GM23248 (cell line): Measurements from ENCODE around the gene SLAMF8. TPM values are rescaled to one million over a fixed set of nuclear protein-coding genes. Genes with fewer than 3 reads are reported as not detected.

ENCODE experiments used
- DNase-seq: peaks from one replicate; pipeline ENCODE4 v3.0.0-alpha.2; 2015
- H2AFZ ChIP-seq: fragments of 200-600 bp; sonication (generic); 2 replicates; pipeline ENCODE4 v1.6.1; 2016; ENCODE audit warnings: antibody characterized with exemption
- H3F3A ChIP-seq: fragments of 200-600 bp; sonication (generic); 2 replicates; pipeline ENCODE4 v1.6.1; 2016; ENCODE audit warnings: mild to moderate bottlenecking, antibody characterized with exemption, mixed run types; ENCODE audit not compliant: insufficient read depth
- H3K27ac ChIP-seq: fragments of 200-600 bp; sonication (generic); 2 replicates; pipeline ENCODE4 v1.5.1; 2016; ENCODE audit warnings: mild to moderate bottlenecking
- H3K27me3 ChIP-seq: fragments of 200-600 bp; sonication (generic); replicated peaks from 2 replicates; pipeline ENCODE4 v1.6.1; 2016; ENCODE audit warnings: mild to moderate bottlenecking; ENCODE audit not compliant: insufficient read depth
- H3K36me3 ChIP-seq: fragments of 200-600 bp; sonication (generic); 2 replicates; pipeline ENCODE4 v1.6.1; 2016; ENCODE audit warnings: low read depth, mild to moderate bottlenecking
- H3K4me1 ChIP-seq: fragments of 200-600 bp; sonication (generic); 2 replicates; pipeline ENCODE4 v1.6.1; 2016; ENCODE audit warnings: mild to moderate bottlenecking; ENCODE audit not compliant: insufficient read depth
- H3K4me2 ChIP-seq: fragments of 200-600 bp; sonication (generic); one replicate; pipeline ENCODE4 v1.6.1; 2016; ENCODE audit warnings: mild to moderate bottlenecking; ENCODE audit not compliant: unreplicated experiment
- H3K4me3 ChIP-seq: fragments of 200-600 bp; sonication (generic); 2 replicates; pipeline ENCODE4 v1.5.1; 2016; ENCODE audit warnings: mild to moderate bottlenecking
- H3K79me2 ChIP-seq: fragments of 200-600 bp; sonication (generic); 2 replicates; pipeline ENCODE4 v1.6.1; 2016; ENCODE audit warnings: mild to moderate bottlenecking; ENCODE audit not compliant: insufficient read depth
- H3K9ac ChIP-seq: fragments of 200-600 bp; sonication (generic); 2 replicates; pipeline ENCODE4 v1.6.1; 2016; ENCODE audit warnings: mild to moderate bottlenecking
- H3K9me2 ChIP-seq: fragments of 200-600 bp; sonication (generic); 2 replicates; pipeline ENCODE4 v1.6.1; 2016; ENCODE audit warnings: mixed run types, mild to moderate bottlenecking, moderate library complexity; ENCODE audit not compliant: insufficient read depth
- H3K9me3 ChIP-seq: fragments of 200-600 bp; sonication (generic); one replicate; pipeline ENCODE4 v1.6.1; 2017; ENCODE audit warnings: low read depth
- H4K20me1 ChIP-seq: fragments of 200-600 bp; sonication (generic); 2 replicates; pipeline ENCODE4 v1.6.0; 2016; ENCODE audit not compliant: insufficient read depth
- EZH2 ChIP-seq: fragments of 200-600 bp; sonication (generic); IDR thresholded peaks from 2 replicates; pipeline ENCODE4 v1.6.1; 2018; ENCODE audit warnings: antibody characterized with exemption, mild to moderate bottlenecking; ENCODE audit not compliant: insufficient read depth, poor library complexity, severe bottlenecking
- EZH2phosphoT487 ChIP-seq: fragments of 200-600 bp; sonication (generic); IDR thresholded peaks from 2 replicates; pipeline ENCODE4 v1.6.1; 2018; ENCODE audit warnings: antibody characterized with exemption, moderate library complexity, mild to moderate bottlenecking, low read depth; ENCODE audit not compliant: insufficient read depth
- WGBS, 2 experiments: methylation state at CpG; one replicate each; pipeline ENCODE4 v1.1.6; 2015 to 2017; ENCODE audit warnings: low lambda C conversion rate in 2 of 2, low coverage in 1 of 2; ENCODE audit errors: missing lambda C conversion rate in 2 of 2; 5-methylcytosine and 5-hydroxymethylcytosine counted together
- in situ Hi-C: fragments of 300-500 bp; cut with MboI; formaldehyde crosslinking; loops from 2 replicates; pipeline ENCODE4 v1.15.0; 2020
- polyA plus RNA-seq: library from polyadenylated mRNA; unstranded; fragments of >200 nt; fragmentation: Nextera tagmentation; extraction: Ambion mirVana; gene quantifications from 2 replicates; pipeline ENCODE4 v1.2.1, GENCODE V29; 2016
- total RNA-seq: library from RNA; depleted of rRNA; stranded (reverse); fragments of >200 nt; shearing (Covaris generic); gene quantifications from 2 replicates; pipeline ENCODE4 v1.2.3, GENCODE V29; 2014

The SLAMF8 gene
- total and polyA plus RNA-seq, 2 experiments from 2014 or later: not detected

- no peaks in the 10 kb centered on the region for H3K9me2 ChIP-seq
- H3K79me2 ChIP-seq: no peaks in the 10 kb centered on the region
- no peak overlapping the region for H3K4me3 ChIP-seq
- no peak overlapping the region for H3K4me2 ChIP-seq
- no peaks in the 10 kb centered on the region for H3K9me3 ChIP-seq
- peaks cover 27% of the 10 kb centered on the region for H3K27me3 ChIP-seq
- H3K27ac ChIP-seq: no peak overlapping the region
- peak; percentile 47 for DNase-seq
- TF ChIP-seq EZH2 (no peak), EZH2phosphoT487 (no peak)
- WGBS, 2 experiments: 10 to 16% methylated on average over 2 of the region's 2 CpGs
- H4K20me1 ChIP-seq: no peaks in the 10 kb centered on the region
- no peak overlapping the region for H3K9ac ChIP-seq
- H3F3A ChIP-seq: no peaks in the 10 kb centered on the region
- no peak overlapping the region for H2AFZ ChIP-seq
- in situ Hi-C loops: loop anchor here (10.0 kb wide), 1 partner anchor 214 kb away; no protein-coding TSS in a partner anchor
- no peaks in the 10 kb centered on the region for H3K4me1 ChIP-seq
- H3K36me3 ChIP-seq: no peaks in the 10 kb centered on the region
These were observed 36.3 kb upstream of the SLAMF8 start for GRCh38 chr1:159790237-159790917.

- in situ Hi-C loops: loop anchor here (10.0 kb wide), 1 partner anchor 214 kb away; no protein-coding TSS in a partner anchor
- Histone ChIP-seq H3K79me2 (no peaks in the 10 kb centered on the region), H4K20me1 (no peaks in the 10 kb centered on the region), H3K4me1 (no peaks in the 10 kb centered on the region), H3K27ac (no peak overlapping the region), H3K4me3 (no peak overlapping the region), H3K9me3 (no peaks in the 10 kb centered on the region), H3K9me2 (no peaks in the 10 kb centered on the region), H3K4me2 (no peak overlapping the region), H3K27me3 (peaks cover 30% of the 10 kb centered on the region), H3K9ac (no peak overlapping the region), H3F3A (no peaks in the 10 kb centered on the region), H2AFZ (no peak overlapping the region), H3K36me3 (no peaks in the 10 kb centered on the region)
- WGBS, 2 experiments: 19 to 21% methylated on average over 3 of the region's 3 CpGs
- no peak for DNase-seq
- TF ChIP-seq EZH2phosphoT487: no peak
These were observed 35.6 kb upstream of the SLAMF8 start for GRCh38 chr1:159791031-159791430.

- no peak overlapping the region for H3K4me3 ChIP-seq
- H3K4me1 ChIP-seq: no peaks in the 10 kb centered on the region
- H3K27me3 ChIP-seq: peaks cover 35% of the 10 kb centered on the region
- no peak overlapping the region for H3K4me2 ChIP-seq
- H3K9me3 ChIP-seq: no peaks in the 10 kb centered on the region
- in situ Hi-C loops: loop anchor here (10.0 kb wide), 1 partner anchor 213 kb away; no protein-coding TSS in a partner anchor
- 3 to 5% methylated on average over 3 of the region's 3 CpGs for WGBS, 2 experiments
- H3K9ac ChIP-seq: no peak overlapping the region
- H4K20me1 ChIP-seq: no peaks in the 10 kb centered on the region
- H3K36me3 ChIP-seq: no peaks in the 10 kb centered on the region
- no peak overlapping the region for H2AFZ ChIP-seq
- DNase-seq: no peak
- H3K79me2 ChIP-seq: no peaks in the 10 kb centered on the region
- TF ChIP-seq EZH2 (no peak), EZH2phosphoT487 (no peak)
- H3F3A ChIP-seq: no peaks in the 10 kb centered on the region
- H3K9me2 ChIP-seq: no peaks in the 10 kb centered on the region
- no peak overlapping the region for H3K27ac ChIP-seq
These were observed 35.2 kb upstream of the SLAMF8 start for GRCh38 chr1:159791461-159791860.

- Histone ChIP-seq H2AFZ (no peak overlapping the region), H3K27me3 (peaks cover 35% of the 10 kb centered on the region), H3K27ac (no peak overlapping the region), H3K79me2 (no peaks in the 10 kb centered on the region), H3K9me3 (no peaks in the 10 kb centered on the region), H3K4me3 (no peak overlapping the region), H3K9me2 (no peaks in the 10 kb centered on the region), H4K20me1 (no peaks in the 10 kb centered on the region), H3K4me1 (no peaks in the 10 kb centered on the region), H3K4me2 (no peak overlapping the region), H3F3A (peaks cover 11% of the 10 kb centered on the region; the same call in 1 of the 2 replicates), H3K36me3 (no peaks in the 10 kb centered on the region), H3K9ac (no peak overlapping the region)
- whole genome bisulfite sequencing, 2 experiments: 40 to 42% methylated on average over 5 of the region's 5 CpGs
- TF ChIP-seq EZH2phosphoT487 (no peak), EZH2 (no peak)
- DNase-seq: no peak
- in situ Hi-C loops: loop anchor here (5.0 to 10.0 kb wide), 2 partner anchors 97 to 209 kb away; no protein-coding TSS in a partner anchor
These were observed 31.1 kb upstream of the SLAMF8 start for GRCh38 chr1:159795534-159795933.
